22Rv1 (cell line): ENCODE results near the gene C19orf25.

ENCODE experiments used
- H3K27ac ChIP-seq: fragments of 450-650 bp; 2 replicates; pipeline ENCODE4 v1.5.1; 2017
- CTCF ChIP-seq: fragments of 450-650 bp; IDR thresholded peaks from 2 replicates; pipeline ENCODE4 v1.5.1; 2017; ENCODE audit warnings: mild to moderate bottlenecking
- ZFX ChIP-seq: fragments of 450-650 bp; IDR thresholded peaks from 2 replicates; pipeline ENCODE4 v1.6.1; 2017; ENCODE audit warnings: antibody characterized with exemption, borderline replicate concordance

C19orf25 gene

GRCh38 chr19:1472231-1473084, 6.6 kb downstream of the C19orf25 start:
- TF ChIP-seq CTCF: no peak
- TF ChIP-seq ZFX: no peak
- H3K27ac ChIP-seq: no peak overlapping the region

- TF ChIP-seq ZFX (no peak), CTCF (no peak; the same call in 1 of the 2 replicates)
- peak overlapping the region; percentile 86 for H3K27ac ChIP-seq
Observed at GRCh38 chr19:1471515-1472160, 7.4 kb downstream of the C19orf25 start.

- H3K27ac ChIP-seq: peak overlapping the region; percentile 86
- TF ChIP-seq ZFX (no peak), CTCF (no peak)
Observed at GRCh38 chr19:1471010-1471514, 8.0 kb downstream of the C19orf25 start.

- H3K27ac ChIP-seq: peak overlapping the region; percentile 86
- no peak for TF ChIP-seq CTCF
- TF ChIP-seq ZFX: no peak
Observed at GRCh38 chr19:1470305-1471009, 8.6 kb downstream of the C19orf25 start.

GRCh38 chr19:1470055-1470304, 9.0 kb downstream of the C19orf25 start:
- TF ChIP-seq ZFX: no peak
- TF ChIP-seq CTCF: no peak
- peak overlapping the region; percentile 86 for H3K27ac ChIP-seq

GRCh38 chr19:1469255-1470054, 9.6 kb downstream of the C19orf25 start:
- TF ChIP-seq ZFX (no peak), CTCF (peak; percentile 36)
- peak overlapping the region; percentile 86 for H3K27ac ChIP-seq
